Type B pancreatic cell (in vitro differentiated cells): Measurements from ENCODE around the gene ATRIP. TPM values are rescaled to one million over a fixed set of nuclear protein-coding genes. Genes with fewer than 3 reads are reported as not detected.
A peak's percentile ranks its signal among the peaks of the same experiment; 100 is the strongest.

Experiments used
- DNase-seq: peaks from one replicate; pipeline ENCODE4 v3.0.0; 2021; ENCODE audit warnings: mixed read lengths; ENCODE audit not compliant: unreplicated experiment; ENCODE audit errors: extremely low spot score
- H3K27ac Mint-ChIP-seq: 2 replicates; pipeline ENCODE4 v1.8.0; 2021; ENCODE audit warnings: mild to moderate bottlenecking, mixed read lengths
- H3K27me3 Mint-ChIP-seq: 2 replicates; pipeline ENCODE4 v1.8.0; 2021; ENCODE audit warnings: mixed read lengths
- H3K36me3 Mint-ChIP-seq: 2 replicates; pipeline ENCODE4 v1.8.0; 2021; ENCODE audit warnings: mixed read lengths
- H3K4me1 Mint-ChIP-seq: one replicate; pipeline ENCODE4 v1.8.0; 2021; ENCODE audit warnings: mixed read lengths; ENCODE audit not compliant: unreplicated experiment
- H3K4me3 Mint-ChIP-seq: 2 replicates; pipeline ENCODE4 v1.8.0; 2021; ENCODE audit warnings: mild to moderate bottlenecking, mixed read lengths
- H3K9me3 Mint-ChIP-seq: 2 replicates; pipeline ENCODE4 v1.8.0; 2021; ENCODE audit warnings: mixed read lengths
- total RNA-seq: library from RNA; stranded (reverse); gene quantifications from 2 replicates; pipeline ENCODE4 v1.2.1, GENCODE V29; 2021; ENCODE audit warnings: low replicate concordance
- TF ChIP-seq, protein P1 (sequence below): fragments of 200-600 bp; sonication (generic); conservative IDR thresholded peaks from 2 replicates; pipeline ENCODE4 v1.5.0; 2021; ENCODE audit warnings: antibody characterized with exemption, mild to moderate bottlenecking

Gene ATRIP
- total RNA-seq, 1 donor from 2014 or later: 16.0 TPM

DNA sequence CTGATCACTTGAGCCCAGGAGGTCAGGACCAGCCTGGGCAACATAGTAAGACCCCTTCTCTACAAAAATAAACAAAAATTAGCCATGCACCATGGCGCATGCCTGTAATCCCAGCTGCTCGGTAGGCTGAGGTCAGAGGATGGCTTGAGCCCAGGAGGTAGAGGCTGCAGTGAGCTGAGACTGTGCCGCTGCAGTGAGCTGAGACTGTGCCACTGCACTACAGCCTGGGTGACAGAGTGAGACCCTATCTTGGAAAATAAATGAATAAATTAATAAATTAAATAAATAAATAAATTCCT lies 46.6 kb downstream of the ATRIP start:
- H3K36me3 Mint-ChIP-seq: peaks cover 10% of the 10 kb centered on the region
- H3K4me3 Mint-ChIP-seq: no peak overlapping the region
- no peaks in the 10 kb centered on the region for H3K9me3 Mint-ChIP-seq
- TF ChIP-seq, protein P1, sequence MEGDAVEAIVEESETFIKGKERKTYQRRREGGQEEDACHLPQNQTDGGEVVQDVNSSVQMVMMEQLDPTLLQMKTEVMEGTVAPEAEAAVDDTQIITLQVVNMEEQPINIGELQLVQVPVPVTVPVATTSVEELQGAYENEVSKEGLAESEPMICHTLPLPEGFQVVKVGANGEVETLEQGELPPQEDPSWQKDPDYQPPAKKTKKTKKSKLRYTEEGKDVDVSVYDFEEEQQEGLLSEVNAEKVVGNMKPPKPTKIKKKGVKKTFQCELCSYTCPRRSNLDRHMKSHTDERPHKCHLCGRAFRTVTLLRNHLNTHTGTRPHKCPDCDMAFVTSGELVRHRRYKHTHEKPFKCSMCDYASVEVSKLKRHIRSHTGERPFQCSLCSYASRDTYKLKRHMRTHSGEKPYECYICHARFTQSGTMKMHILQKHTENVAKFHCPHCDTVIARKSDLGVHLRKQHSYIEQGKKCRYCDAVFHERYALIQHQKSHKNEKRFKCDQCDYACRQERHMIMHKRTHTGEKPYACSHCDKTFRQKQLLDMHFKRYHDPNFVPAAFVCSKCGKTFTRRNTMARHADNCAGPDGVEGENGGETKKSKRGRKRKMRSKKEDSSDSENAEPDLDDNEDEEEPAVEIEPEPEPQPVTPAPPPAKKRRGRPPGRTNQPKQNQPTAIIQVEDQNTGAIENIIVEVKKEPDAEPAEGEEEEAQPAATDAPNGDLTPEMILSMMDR: no peak
- no peaks in the 10 kb centered on the region for H3K4me1 Mint-ChIP-seq
- H3K27me3 Mint-ChIP-seq: no peaks in the 10 kb centered on the region
- DNase-seq: no peak
- H3K27ac Mint-ChIP-seq: no peak overlapping the region

DNA sequence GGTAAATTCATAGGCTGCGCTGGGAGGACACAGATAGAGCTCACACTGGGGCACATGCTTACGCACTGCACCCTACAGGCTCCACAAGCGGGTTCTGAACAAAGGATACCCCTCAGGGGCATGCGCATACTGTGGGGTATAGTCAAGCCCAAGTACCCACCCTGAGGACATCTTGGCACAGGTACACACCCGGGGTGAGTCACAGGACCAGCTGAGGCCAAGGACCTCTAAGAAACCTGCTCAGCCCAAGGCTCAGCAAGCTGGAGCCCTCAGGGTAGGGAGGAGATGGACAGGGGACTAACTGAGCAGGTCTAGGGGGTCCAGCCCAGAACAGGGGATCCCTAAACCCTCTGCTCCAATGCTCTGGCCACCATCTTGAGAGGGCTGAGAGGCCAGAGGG lies 54.1 kb downstream of the ATRIP start:
- Mint-ChIP-seq H3K4me3 (no peak overlapping the region), H3K27ac (no peak overlapping the region), H3K4me1 (no peaks in the 10 kb centered on the region), H3K36me3 (peaks cover 10% of the 10 kb centered on the region), H3K9me3 (no peaks in the 10 kb centered on the region), H3K27me3 (no peaks in the 10 kb centered on the region)
- TF ChIP-seq, protein P1: no peak
- no peak for DNase-seq

DNA sequence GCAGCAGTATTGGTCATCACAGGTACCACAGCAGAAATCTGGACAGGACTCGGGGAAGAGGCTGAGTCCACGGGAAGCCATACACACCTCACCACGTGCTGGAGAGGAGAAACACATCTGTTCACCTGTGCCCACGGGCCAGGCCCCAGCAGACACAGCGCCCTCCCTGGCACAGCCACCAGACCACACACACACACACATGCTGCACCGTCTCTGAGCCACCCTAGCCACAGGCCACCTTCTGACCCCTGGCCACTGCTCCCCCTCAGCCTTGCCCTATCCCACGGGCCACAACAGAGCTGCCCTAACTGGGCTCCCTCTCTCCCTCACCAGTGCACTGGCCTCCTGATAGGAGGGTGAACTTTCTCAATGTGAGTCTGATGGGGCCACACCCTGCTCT lies 54.7 kb downstream of the ATRIP start:
- Mint-ChIP-seq H3K36me3 (peaks cover 10% of the 10 kb centered on the region), H3K27ac (no peak overlapping the region)

GRCh38 chr3:48502121-48502520 lies 55.6 kb downstream of the ATRIP start:
- peaks cover 10% of the 10 kb centered on the region for H3K36me3 Mint-ChIP-seq
- TF ChIP-seq, protein P1: no peak

More for the DNA sequence above, 54.7 kb downstream of the ATRIP start:
- no peaks in the 10 kb centered on the region for H3K9me3 Mint-ChIP-seq
- no peak overlapping the region for H3K4me3 Mint-ChIP-seq
- H3K4me1 Mint-ChIP-seq: peaks cover 2% of the 10 kb centered on the region
- no peak for DNase-seq
- TF ChIP-seq, protein P1: no peak
- H3K27me3 Mint-ChIP-seq: no peaks in the 10 kb centered on the region

DNA sequence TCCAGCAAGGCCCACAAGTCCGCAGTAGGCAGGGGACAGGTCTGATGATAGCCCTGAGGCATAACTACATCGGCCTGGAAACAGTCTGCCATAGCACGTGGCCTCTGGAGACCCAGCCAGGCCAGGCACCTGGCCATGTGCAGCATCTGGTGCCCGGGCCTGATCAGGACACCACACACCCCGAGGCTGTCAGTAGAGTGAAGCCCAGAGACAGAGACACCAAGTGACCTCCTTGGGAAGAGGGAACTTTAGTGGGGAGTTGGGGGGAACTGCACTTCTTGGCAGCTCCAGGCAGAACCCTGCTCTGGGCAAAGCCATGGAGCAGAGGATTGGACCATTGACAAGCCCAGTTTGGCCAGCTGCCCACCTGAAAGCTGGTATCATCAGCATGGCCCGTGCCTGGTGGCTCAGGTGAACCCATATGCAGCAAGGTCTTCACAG lies 56.2 kb downstream of the ATRIP start:
- peaks cover 10% of the 10 kb centered on the region for H3K4me1 Mint-ChIP-seq
- no peak for DNase-seq
- H3K36me3 Mint-ChIP-seq: peaks cover 10% of the 10 kb centered on the region
- no peak overlapping the region for H3K27ac Mint-ChIP-seq
- H3K4me3 Mint-ChIP-seq: peak overlapping the region; percentile 83
- H3K27me3 Mint-ChIP-seq: no peaks in the 10 kb centered on the region
- H3K9me3 Mint-ChIP-seq: no peaks in the 10 kb centered on the region
- TF ChIP-seq, protein P1: no peak

More at GRCh38 chr3:48502121-48502520, 55.6 kb downstream of the ATRIP start:
- peaks cover 4% of the 10 kb centered on the region for H3K4me1 Mint-ChIP-seq
- no peak for DNase-seq
- H3K4me3 Mint-ChIP-seq: peak overlapping the region; percentile 83
- H3K27me3 Mint-ChIP-seq: no peaks in the 10 kb centered on the region
- H3K27ac Mint-ChIP-seq: no peak overlapping the region
- no peaks in the 10 kb centered on the region for H3K9me3 Mint-ChIP-seq
